ENCODE measurements around the gene NEMP2. TPM values are rescaled to one million over a fixed set of nuclear protein-coding genes. Genes with fewer than 3 reads are reported as not detected.

The NEMP2 gene
- polyA plus RNA-seq, 4 donors, result 0.45 to 4.3 (median 0.97) TPM

- H3K9me3 ChIP-seq (ENCODE audit: control insufficient read depth in 2 of 2, insufficient read depth in 1 of 2, low read depth in 1 of 2, low read length in 1 of 2), result no peaks in the 10 kb centered on the region
- H3K36me3 ChIP-seq (ENCODE audit: control insufficient read depth in 3 of 3, insufficient read depth in 2 of 3, low read depth in 1 of 3, low read length in 3 of 3), result no peaks in the 10 kb centered on the region
- H3K4me1 ChIP-seq (ENCODE audit: control insufficient read depth in 3 of 3, insufficient read depth in 2 of 3, low read depth in 1 of 3, low read length in 2 of 3), result peaks cover 3 to 16% (median 9%) of the 10 kb centered on the region in 3 donors
- WGBS, 3 donors, result 4 to 17% (median 11%) methylated on average over 6 of the region's 6 CpGs
- H3K27ac ChIP-seq (ENCODE audit: low read depth in 1 of 3, low read length in 2 of 3), result peak overlapping the region; percentile 55 to 83 (median 82)
- DNase-seq (peak; percentile 84 to 98), FAIRE-seq (no peak)
- no peaks in the 10 kb centered on the region for H3K27me3 ChIP-seq (ENCODE audit: control insufficient read depth in 3 of 3, insufficient read depth in 3 of 3, low read length in 3 of 3)
- H3K4me3 ChIP-seq (ENCODE audit: low read depth in 1 of 3, low read length in 3 of 3), result no peak overlapping the region
Measured at GRCh38 chr2:190578158-190579057, 43.9 kb upstream of the NEMP2 start.

- Histone ChIP-seq H3K9me3 (ENCODE audit: control insufficient read depth in 2 of 2, insufficient read depth in 1 of 2, low read depth in 1 of 2, low read length in 1 of 2) (no peaks in the 10 kb centered on the region), H3K27me3 (ENCODE audit: control insufficient read depth in 3 of 3, insufficient read depth in 3 of 3, low read length in 3 of 3) (no peaks in the 10 kb centered on the region), H3K27ac (ENCODE audit: low read depth in 1 of 3, low read length in 2 of 3) (no peak overlapping the region), H3K4me1 (ENCODE audit: control insufficient read depth in 3 of 3, insufficient read depth in 2 of 3, low read depth in 1 of 3, low read length in 2 of 3) (peaks cover 3 to 16% (median 9%) of the 10 kb centered on the region in 3 donors), H3K4me3 (ENCODE audit: low read depth in 1 of 3, low read length in 3 of 3) (no peak overlapping the region), H3K36me3 (ENCODE audit: control insufficient read depth in 3 of 3, insufficient read depth in 2 of 3, low read depth in 1 of 3, low read length in 3 of 3) (no peaks in the 10 kb centered on the region)
- 86 to 90% (median 87%) methylated on average over 6 of the region's 6 CpGs for WGBS, 3 donors
- DNase-seq (peak in 1 of 2 donors; percentile 19), FAIRE-seq (no peak)
Measured at GRCh38 chr2:190576573-190576972, 42.1 kb upstream of the NEMP2 start.

- Histone ChIP-seq H3K27me3 (ENCODE audit: control insufficient read depth in 3 of 3, insufficient read depth in 3 of 3, low read length in 3 of 3) (no peaks in the 10 kb centered on the region), H3K4me3 (ENCODE audit: low read depth in 1 of 3, low read length in 3 of 3) (no peak overlapping the region), H3K4me1 (ENCODE audit: control insufficient read depth in 3 of 3, insufficient read depth in 2 of 3, low read depth in 1 of 3, low read length in 2 of 3) (peaks cover 3 to 16% (median 6%) of the 10 kb centered on the region in 3 donors), H3K36me3 (ENCODE audit: control insufficient read depth in 3 of 3, insufficient read depth in 2 of 3, low read depth in 1 of 3, low read length in 3 of 3) (no peaks in the 10 kb centered on the region), H3K27ac (ENCODE audit: low read depth in 1 of 3, low read length in 2 of 3) (no peak overlapping the region), H3K9me3 (ENCODE audit: control insufficient read depth in 2 of 2, insufficient read depth in 1 of 2, low read depth in 1 of 2, low read length in 1 of 2) (no peaks in the 10 kb centered on the region)
- no peak for DNase-seq
- 73 to 92% (median 86%) methylated on average over 1 of the region's 1 CpG for WGBS, 3 donors
- FAIRE-seq, result no peak
Measured at GRCh38 chr2:190575263-190575662, 40.7 kb upstream of the NEMP2 start.

- FAIRE-seq (no peak), DNase-seq (no peak)
- no peak overlapping the region for H3K27ac ChIP-seq (ENCODE audit: low read depth in 1 of 3, low read length in 2 of 3)
- no peaks in the 10 kb centered on the region for H3K27me3 ChIP-seq (ENCODE audit: control insufficient read depth in 3 of 3, insufficient read depth in 3 of 3, low read length in 3 of 3)
- H3K9me3 ChIP-seq (ENCODE audit: control insufficient read depth in 2 of 2, insufficient read depth in 1 of 2, low read depth in 1 of 2, low read length in 1 of 2), result no peaks in the 10 kb centered on the region
- no peaks in the 10 kb centered on the region for H3K36me3 ChIP-seq (ENCODE audit: control insufficient read depth in 3 of 3, insufficient read depth in 2 of 3, low read depth in 1 of 3, low read length in 3 of 3)
- H3K4me3 ChIP-seq (ENCODE audit: low read depth in 1 of 3, low read length in 3 of 3), result no peak overlapping the region
- peaks cover 0 to 13% (median 3%) of the 10 kb centered on the region in 3 donors for H3K4me1 ChIP-seq (ENCODE audit: control insufficient read depth in 3 of 3, insufficient read depth in 2 of 3, low read depth in 1 of 3, low read length in 2 of 3)
Measured at GRCh38 chr2:190574169-190574568, 39.6 kb upstream of the NEMP2 start.

GRCh38 chr2:190572246-190572645, 37.7 kb upstream of the NEMP2 start:
- DNase-seq, result peak in 1 of 2 donors; percentile 45
- Histone ChIP-seq H3K9me3 (ENCODE audit: control insufficient read depth in 2 of 2, insufficient read depth in 1 of 2, low read depth in 1 of 2, low read length in 1 of 2) (peaks cover 0 to 5% of the 10 kb centered on the region in 2 donors), H3K4me3 (ENCODE audit: low read depth in 1 of 3, low read length in 3 of 3) (no peak overlapping the region), H3K27me3 (ENCODE audit: control insufficient read depth in 3 of 3, insufficient read depth in 3 of 3, low read length in 3 of 3) (no peaks in the 10 kb centered on the region), H3K27ac (ENCODE audit: low read depth in 1 of 3, low read length in 2 of 3) (no peak overlapping the region), H3K36me3 (ENCODE audit: control insufficient read depth in 3 of 3, insufficient read depth in 2 of 3, low read depth in 1 of 3, low read length in 3 of 3) (no peaks in the 10 kb centered on the region), H3K4me1 (ENCODE audit: control insufficient read depth in 3 of 3, insufficient read depth in 2 of 3, low read depth in 1 of 3, low read length in 2 of 3) (no peaks in the 10 kb centered on the region)
- no peak for FAIRE-seq

- DNase-seq (peak in 1 of 2 donors; percentile 30), FAIRE-seq (no peak)
- H3K27me3 ChIP-seq (ENCODE audit: control insufficient read depth in 3 of 3, insufficient read depth in 3 of 3, low read length in 3 of 3), result no peaks in the 10 kb centered on the region
- H3K4me1 ChIP-seq (ENCODE audit: control insufficient read depth in 3 of 3, insufficient read depth in 2 of 3, low read depth in 1 of 3, low read length in 2 of 3), result no peaks in the 10 kb centered on the region
- H3K4me3 ChIP-seq (ENCODE audit: low read depth in 1 of 3, low read length in 3 of 3), result no peak overlapping the region
- H3K27ac ChIP-seq (ENCODE audit: low read depth in 1 of 3, low read length in 2 of 3), result no peak overlapping the region
- H3K36me3 ChIP-seq (ENCODE audit: control insufficient read depth in 3 of 3, insufficient read depth in 2 of 3, low read depth in 1 of 3, low read length in 3 of 3), result no peaks in the 10 kb centered on the region
- peaks cover 0 to 5% of the 10 kb centered on the region in 2 donors for H3K9me3 ChIP-seq (ENCODE audit: control insufficient read depth in 2 of 2, insufficient read depth in 1 of 2, low read depth in 1 of 2, low read length in 1 of 2)
Measured at GRCh38 chr2:190571686-190572085, 37.2 kb upstream of the NEMP2 start.

GRCh38 chr2:190570871-190571270, 36.3 kb upstream of the NEMP2 start:
- 81 to 94% (median 94%) methylated on average over 1 of the region's 1 CpG for WGBS, 3 donors
- FAIRE-seq, result no peak

GRCh38 chr2:190569994-190570755, 35.7 kb upstream of the NEMP2 start:
- H3K9me3 ChIP-seq (ENCODE audit: control insufficient read depth in 2 of 2, insufficient read depth in 1 of 2, low read depth in 1 of 2, low read length in 1 of 2), result peaks cover 0 to 5% of the 10 kb centered on the region in 2 donors
- no peaks in the 10 kb centered on the region for H3K27me3 ChIP-seq (ENCODE audit: control insufficient read depth in 3 of 3, insufficient read depth in 3 of 3, low read length in 3 of 3)
- DNase-seq (no peak), FAIRE-seq (no peak)
- H3K27ac ChIP-seq (ENCODE audit: low read depth in 1 of 3, low read length in 2 of 3), result no peak overlapping the region
- WGBS, 3 donors, result 77 to 79% (median 78%) methylated on average over 2 of the region's 2 CpGs
- H3K36me3 ChIP-seq (ENCODE audit: control insufficient read depth in 3 of 3, insufficient read depth in 2 of 3, low read depth in 1 of 3, low read length in 3 of 3), result no peaks in the 10 kb centered on the region
- no peak overlapping the region for H3K4me3 ChIP-seq (ENCODE audit: low read depth in 1 of 3, low read length in 3 of 3)
- no peaks in the 10 kb centered on the region for H3K4me1 ChIP-seq (ENCODE audit: control insufficient read depth in 3 of 3, insufficient read depth in 2 of 3, low read depth in 1 of 3, low read length in 2 of 3)

More at GRCh38 chr2:190570871-190571270, 36.3 kb upstream of the NEMP2 start:
- H3K4me3 ChIP-seq (ENCODE audit: low read depth in 1 of 3, low read length in 3 of 3), result no peak overlapping the region
- H3K4me1 ChIP-seq (ENCODE audit: control insufficient read depth in 3 of 3, insufficient read depth in 2 of 3, low read depth in 1 of 3, low read length in 2 of 3), result no peaks in the 10 kb centered on the region
- H3K9me3 ChIP-seq (ENCODE audit: control insufficient read depth in 2 of 2, insufficient read depth in 1 of 2, low read depth in 1 of 2, low read length in 1 of 2), result peaks cover 0 to 5% of the 10 kb centered on the region in 2 donors
- no peaks in the 10 kb centered on the region for H3K27me3 ChIP-seq (ENCODE audit: control insufficient read depth in 3 of 3, insufficient read depth in 3 of 3, low read length in 3 of 3)
- no peaks in the 10 kb centered on the region for H3K36me3 ChIP-seq (ENCODE audit: control insufficient read depth in 3 of 3, insufficient read depth in 2 of 3, low read depth in 1 of 3, low read length in 3 of 3)
- no peak overlapping the region for H3K27ac ChIP-seq (ENCODE audit: low read depth in 1 of 3, low read length in 2 of 3)
- no peak for DNase-seq

Data from small intestine (tissue), 7 donors.